ENCODE measurements around the gene USP48.
"Not testable (repeated sequence)": the region's sequence is repeated elsewhere in the genome, so short reads cannot be mapped to it uniquely, and the experiment has no call there.

The USP48 gene

GRCh38 chr1:21782868-21783678 is at the start of gene USP48:
USP48 (minus strand) TSS chr1:21783149; CDS start chr1:21782957, 192 bp downstream.
- DNase-seq: peak; percentile 68

GRCh38 chr1:21831454-21831970 is 48.6 kb upstream of the USP48 start:
- no peak for DNase-seq

- no peak for DNase-seq
Observed at GRCh38 chr1:21830792-21831453, 48.0 kb upstream of the USP48 start.

- no peak for DNase-seq
Observed at GRCh38 chr1:21829294-21829693, 46.3 kb upstream of the USP48 start.

- DNase-seq: no peak
Observed at GRCh38 chr1:21828506-21829210, 45.7 kb upstream of the USP48 start.

- DNase-seq: no peak
Observed at GRCh38 chr1:21828075-21828474, 45.1 kb upstream of the USP48 start.

- no peak for DNase-seq
Observed at GRCh38 chr1:21827141-21827679, 44.3 kb upstream of the USP48 start.

- not testable (repeated sequence) for DNase-seq
Observed at GRCh38 chr1:21826694-21827093, 43.7 kb upstream of the USP48 start.

GRCh38 chr1:21825393-21825792 is 42.4 kb upstream of the USP48 start:
- peak; percentile 8 for DNase-seq

- DNase-seq: peak; percentile 5
Observed at GRCh38 chr1:21824926-21825325, 42.0 kb upstream of the USP48 start.

GRCh38 chr1:21823980-21824702 is 41.2 kb upstream of the USP48 start:
- DNase-seq: peak; percentile 8

GRCh38 chr1:21823206-21823979 is 40.4 kb upstream of the USP48 start:
- DNase-seq: peak; percentile 3

GRCh38 chr1:21822349-21822748 is 39.4 kb upstream of the USP48 start:
- DNase-seq: peak; percentile 80

- peak; percentile 24 for DNase-seq
Observed at GRCh38 chr1:21821385-21822019, 38.6 kb upstream of the USP48 start.

- DNase-seq: peak; percentile 3
Observed at GRCh38 chr1:21820597-21821232, 37.8 kb upstream of the USP48 start.

GRCh38 chr1:21818656-21819055 is 35.7 kb upstream of the USP48 start:
- peak; percentile 86 for DNase-seq

GRCh38 chr1:21816602-21817302 is 33.8 kb upstream of the USP48 start:
- DNase-seq: peak; percentile 51

- peak; percentile 2 for DNase-seq
Observed at GRCh38 chr1:21815724-21816321, 32.9 kb upstream of the USP48 start.

- DNase-seq: peak; percentile 6
Observed at GRCh38 chr1:21814981-21815582, 32.1 kb upstream of the USP48 start.
